Neutrophil (primary cell): ENCODE data around the gene SYT12.

Experiments used
- H3K27ac ChIP-seq: fragments of 200-600 bp; sonication (generic); 2 replicates; pipeline ENCODE4 v1.5.1; 2016; ENCODE audit warnings: mild to moderate bottlenecking, moderate library complexity
- H3K27me3 ChIP-seq: fragments of 200-600 bp; sonication (generic); 2 replicates; pipeline ENCODE4 v1.6.0; 2016; ENCODE audit warnings: mild to moderate bottlenecking
- H3K36me3 ChIP-seq: fragments of 200-600 bp; sonication (generic); 2 replicates; pipeline ENCODE4 v1.5.1; 2017
- H3K4me1 ChIP-seq, 2 experiments: fragments of 200-600 bp in 1 of 2; sonication (generic) in 1 of 2; 1 replicate in 1 of 2; 2 replicates in 1 of 2; pipeline versions ENCODE4 v1.5.1 to v1.6.1; 2013 to 2016; ENCODE audit warnings: low read depth in 1 of 2, low read length in 1 of 2, mild to moderate bottlenecking in 1 of 2, moderate library complexity in 1 of 2; ENCODE audit not compliant: control insufficient read depth in 1 of 2, insufficient read depth in 1 of 2
- H3K4me3 ChIP-seq, 2 experiments: fragments of 200-600 bp in 1 of 2; sonication (generic) in 1 of 2; 1 replicate in 1 of 2; 2 replicates in 1 of 2; pipeline ENCODE4 v1.5.1; 2013 to 2016; ENCODE audit warnings: low read depth in 1 of 2, low read length in 1 of 2, mild to moderate bottlenecking in 1 of 2, moderate library complexity in 1 of 2
- H3K9me3 ChIP-seq: fragments of 200-600 bp; sonication (generic); 2 replicates; pipeline ENCODE4 v1.5.1; 2016
- CTCF ChIP-seq: fragments of 200-600 bp; sonication (generic); IDR thresholded peaks from 2 replicates; pipeline ENCODE4 v1.5.1; 2016; ENCODE audit warnings: antibody characterized with exemption

SYT12 gene

DNA sequence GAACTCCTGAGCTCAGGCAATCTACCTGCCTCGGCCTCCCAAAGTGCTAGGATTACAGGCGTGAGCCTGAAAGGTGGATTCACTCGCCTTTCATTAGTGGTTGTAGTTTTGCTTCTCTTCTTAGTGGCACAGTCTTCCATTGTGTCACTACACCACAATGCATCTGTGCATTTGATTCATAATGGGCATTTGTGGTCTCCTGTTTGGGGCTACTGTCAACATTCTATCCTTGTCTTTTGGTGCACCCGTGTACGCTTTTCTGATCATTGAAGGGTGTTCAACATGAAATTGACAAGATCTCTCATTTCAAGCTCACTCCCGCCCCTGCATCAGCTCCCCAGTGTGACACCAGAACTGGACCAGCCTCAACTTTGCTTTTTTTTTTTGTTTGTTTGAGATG, 2.0 kb upstream of the SYT12 start:
- TF ChIP-seq CTCF, result no peak
- no peaks in the 10 kb centered on the region for H3K36me3 ChIP-seq
- no peaks in the 10 kb centered on the region for H3K9me3 ChIP-seq
- no peak overlapping the region for H3K27ac ChIP-seq
- no peak overlapping the region for H3K4me3 ChIP-seq
- H3K27me3 ChIP-seq, result peaks cover 79% of the 10 kb centered on the region
- no peaks in the 10 kb centered on the region for H3K4me1 ChIP-seq

GRCh38 chr11:67022341-67022933, 497 bp upstream of the SYT12 start:
- Histone ChIP-seq H3K36me3 (no peaks in the 10 kb centered on the region), H3K27ac (no peak overlapping the region), H3K9me3 (no peaks in the 10 kb centered on the region), H3K27me3 (peaks cover 80% of the 10 kb centered on the region), H3K4me1 (no peaks in the 10 kb centered on the region), H3K4me3 (no peak overlapping the region)
- TF ChIP-seq CTCF, result no peak

DNA sequence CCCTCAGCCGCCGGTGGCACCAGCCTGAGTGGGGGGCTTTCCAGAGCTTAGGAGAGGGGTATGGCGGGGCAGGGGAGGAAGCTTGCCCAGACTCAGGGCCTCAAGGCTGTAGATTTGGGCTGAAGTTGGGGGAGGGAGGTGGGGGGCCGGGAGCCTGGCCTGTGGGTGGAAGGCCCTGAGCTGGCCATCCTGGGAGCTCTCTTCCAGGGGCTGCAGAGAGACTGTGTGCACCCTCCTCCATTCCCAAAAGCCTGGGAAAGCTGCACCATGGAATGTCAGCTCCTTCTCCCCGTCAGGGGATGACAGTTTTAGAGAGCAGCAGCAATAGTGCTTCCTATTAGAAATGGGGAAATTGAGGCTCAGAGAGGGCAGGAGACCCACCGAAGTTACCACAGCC, 1.0 kb downstream of the SYT12 start:
- Histone ChIP-seq H3K4me3 (no peak overlapping the region), H3K4me1 (no peaks in the 10 kb centered on the region), H3K27me3 (peaks cover 96% of the 10 kb centered on the region), H3K9me3 (no peaks in the 10 kb centered on the region), H3K36me3 (no peaks in the 10 kb centered on the region), H3K27ac (no peak overlapping the region)
- TF ChIP-seq CTCF, result no peak

DNA sequence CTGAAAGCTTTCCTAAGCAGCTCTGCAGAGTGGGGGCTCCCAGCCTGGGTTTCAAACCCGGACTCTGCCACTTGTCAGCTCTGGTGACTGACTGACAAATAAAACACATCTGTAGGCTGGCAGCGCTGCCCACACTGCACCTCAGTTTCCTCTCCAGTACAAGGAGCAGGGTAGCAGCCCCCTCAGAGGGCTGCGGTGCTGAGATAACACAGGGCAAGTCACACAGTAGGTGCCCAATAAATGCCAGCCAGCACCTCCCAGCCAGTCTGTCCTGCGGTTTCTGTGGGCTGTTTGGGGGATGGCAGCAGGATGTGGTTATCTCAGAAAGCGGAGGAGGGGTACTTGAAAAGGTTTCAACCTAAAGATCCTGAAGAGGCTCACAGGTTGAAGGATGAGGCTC, 1.5 kb downstream of the SYT12 start:
- no peak for TF ChIP-seq CTCF
- H3K27me3 ChIP-seq, result peaks cover 100% of the 10 kb centered on the region
- H3K4me3 ChIP-seq, result no peak overlapping the region
- no peaks in the 10 kb centered on the region for H3K4me1 ChIP-seq
- no peaks in the 10 kb centered on the region for H3K9me3 ChIP-seq
- H3K27ac ChIP-seq, result no peak overlapping the region
- H3K36me3 ChIP-seq, result no peaks in the 10 kb centered on the region

GRCh38 chr11:67024966-67025365, 2.0 kb downstream of the SYT12 start:
- TF ChIP-seq CTCF, result no peak
- H3K27me3 ChIP-seq, result peaks cover 100% of the 10 kb centered on the region
- no peak overlapping the region for H3K4me3 ChIP-seq
- no peak overlapping the region for H3K27ac ChIP-seq
- no peaks in the 10 kb centered on the region for H3K4me1 ChIP-seq
- H3K9me3 ChIP-seq, result no peaks in the 10 kb centered on the region
- no peaks in the 10 kb centered on the region for H3K36me3 ChIP-seq

DNA sequence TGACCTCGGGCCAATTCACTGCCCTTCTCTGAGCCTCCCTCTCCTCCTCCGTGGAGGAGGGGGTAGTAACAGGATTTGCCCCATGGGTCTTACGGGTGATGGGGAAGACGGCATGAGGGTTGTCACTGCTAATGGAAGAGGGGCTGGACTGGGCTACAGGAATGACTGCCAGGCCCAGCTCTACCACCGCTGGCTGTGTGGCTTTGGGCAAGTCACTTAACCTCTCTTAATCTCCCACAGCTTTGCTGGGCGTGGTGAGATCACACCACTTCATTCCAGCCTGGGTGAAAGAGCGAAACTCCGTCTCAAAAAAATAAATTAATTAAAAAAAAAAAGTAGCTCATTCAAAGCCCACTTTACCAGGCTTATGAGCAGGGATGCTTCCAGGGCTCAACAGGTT, 2.8 kb downstream of the SYT12 start:
- no peak overlapping the region for H3K27ac ChIP-seq
- TF ChIP-seq CTCF, result no peak
- no peaks in the 10 kb centered on the region for H3K9me3 ChIP-seq
- no peaks in the 10 kb centered on the region for H3K36me3 ChIP-seq
- no peak overlapping the region for H3K4me3 ChIP-seq
- H3K4me1 ChIP-seq, result no peaks in the 10 kb centered on the region
- H3K27me3 ChIP-seq, result peaks cover 100% of the 10 kb centered on the region
